ENCODE results near the gene SIX5.
"Not testable (repeated sequence)": the region's sequence is repeated elsewhere in the genome, so short reads cannot be mapped to it uniquely, and the experiment has no call there.

Gene SIX5

DNA sequence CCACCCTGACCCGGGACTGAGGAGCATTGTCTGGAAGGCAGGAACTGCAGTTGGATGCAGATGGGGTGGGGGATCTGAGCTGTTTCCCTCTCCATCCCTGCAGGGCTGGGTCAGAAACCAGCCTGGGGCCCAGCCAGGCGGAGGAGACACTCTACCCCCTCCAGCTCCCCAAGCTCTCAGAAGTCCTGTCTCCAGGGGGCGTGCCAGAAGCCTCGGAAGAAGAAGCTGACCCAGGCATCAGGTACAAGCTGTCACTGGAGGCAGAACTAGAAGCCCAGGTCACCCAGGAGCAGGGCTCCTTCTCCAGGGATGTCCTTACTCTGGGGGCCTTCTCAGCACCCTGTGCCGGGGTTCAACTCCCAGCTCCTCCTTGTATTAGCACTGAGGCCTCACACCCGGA lies 15.5 kb downstream of the SIX5 start:
- FAIRE-seq, result no peak

DNA sequence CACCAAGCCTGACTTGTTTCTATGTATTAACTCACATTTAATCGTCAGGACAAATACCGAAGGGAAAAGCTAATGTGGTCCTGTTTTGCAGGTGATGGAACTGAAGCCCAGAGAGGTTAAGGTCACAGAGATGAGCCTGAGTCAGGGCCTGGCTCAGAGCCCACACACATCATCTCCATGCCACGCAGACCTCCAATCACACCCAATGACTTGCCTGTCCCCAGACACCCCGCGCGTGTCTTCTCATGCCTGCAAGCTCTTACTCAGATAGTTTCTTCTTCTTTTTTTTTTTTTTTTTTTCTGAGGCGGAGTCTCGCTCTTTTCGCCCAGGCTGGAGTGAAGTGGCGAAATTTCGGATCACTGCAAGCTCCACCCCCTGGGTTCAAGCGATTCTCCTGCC lies 16.4 kb downstream of the SIX5 start:
- FAIRE-seq, result no peak

DNA sequence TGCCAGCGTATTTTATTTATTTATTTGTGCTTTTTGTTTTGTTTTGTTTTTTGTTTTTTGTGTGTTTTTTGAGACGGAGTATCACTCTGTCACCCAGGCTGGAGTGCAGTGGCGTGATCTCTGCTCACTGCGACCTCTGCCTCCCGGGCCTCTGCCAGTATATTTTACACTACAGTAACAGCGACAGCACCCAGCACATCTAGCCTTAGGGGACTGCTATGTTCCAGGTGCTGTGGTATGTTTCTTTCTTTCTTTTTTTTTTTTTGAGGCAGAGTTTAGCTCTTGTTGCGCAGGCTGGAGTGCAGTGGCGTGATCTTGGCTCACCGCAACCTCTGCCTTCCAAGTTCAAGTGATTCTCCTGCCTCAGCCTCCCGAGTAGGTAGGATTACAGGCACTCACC lies 17.6 kb downstream of the SIX5 start:
- FAIRE-seq, result not testable (repeated sequence)

DNA sequence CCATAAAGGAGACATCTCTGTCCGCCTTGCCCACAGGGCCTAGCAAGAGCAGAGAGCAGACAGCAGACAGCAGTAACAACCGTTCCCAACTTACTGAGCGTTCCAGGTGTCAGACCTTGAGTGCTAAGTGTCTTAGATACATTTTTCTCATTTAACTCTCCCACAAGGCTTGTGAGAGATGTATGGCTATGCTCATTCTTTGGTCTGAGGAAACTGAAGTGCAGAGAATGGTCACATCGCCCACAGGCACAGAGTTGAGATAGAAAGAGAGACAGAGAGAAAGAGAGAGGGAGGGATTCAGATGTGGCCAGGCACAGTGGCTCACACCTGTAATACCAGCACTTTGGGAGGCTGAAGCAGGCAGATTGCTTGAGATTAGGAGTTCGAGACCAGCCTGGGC lies 21.5 kb downstream of the SIX5 start:
- FAIRE-seq, result no peak

DNA sequence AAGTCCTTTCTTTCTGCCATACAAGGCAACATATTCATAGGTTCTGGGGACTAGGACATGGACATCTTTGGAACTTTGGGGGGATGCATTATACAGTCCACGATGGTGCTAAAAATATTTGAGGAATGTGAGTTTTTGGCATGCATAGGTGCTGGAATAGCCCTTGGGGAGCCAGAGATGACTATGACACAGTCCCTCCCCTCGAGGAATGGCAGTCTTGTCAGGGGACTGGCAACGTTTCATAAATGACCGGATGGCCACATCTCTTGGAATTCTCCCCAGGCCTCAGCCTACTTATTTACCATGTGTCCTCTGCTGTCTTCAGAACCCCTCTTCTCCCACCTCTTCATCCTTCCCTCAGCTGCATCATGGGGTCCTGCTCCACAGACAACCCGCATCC lies 22.2 kb downstream of the SIX5 start:
- FAIRE-seq, result no peak

DNA sequence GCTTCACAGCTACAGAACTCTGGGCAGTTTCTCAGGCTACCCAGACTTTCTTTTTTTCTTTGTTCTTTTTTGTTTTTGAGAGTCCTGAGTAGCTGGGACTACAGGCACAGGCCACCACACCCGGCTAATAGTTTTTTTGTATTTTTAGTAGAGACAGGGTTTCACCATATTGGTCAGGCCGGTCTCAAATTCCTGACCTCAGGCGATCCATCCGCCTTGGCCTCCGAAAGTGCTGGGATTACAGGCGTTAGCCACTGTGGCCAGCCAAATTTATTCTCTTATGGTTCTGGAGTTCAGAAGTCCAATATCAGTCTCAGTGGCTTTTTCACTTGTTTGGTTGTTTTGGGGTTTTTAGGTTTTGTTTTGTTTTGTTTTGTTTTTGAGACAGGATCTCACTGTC lies 23.4 kb downstream of the SIX5 start:
- FAIRE-seq, result no peak

DNA sequence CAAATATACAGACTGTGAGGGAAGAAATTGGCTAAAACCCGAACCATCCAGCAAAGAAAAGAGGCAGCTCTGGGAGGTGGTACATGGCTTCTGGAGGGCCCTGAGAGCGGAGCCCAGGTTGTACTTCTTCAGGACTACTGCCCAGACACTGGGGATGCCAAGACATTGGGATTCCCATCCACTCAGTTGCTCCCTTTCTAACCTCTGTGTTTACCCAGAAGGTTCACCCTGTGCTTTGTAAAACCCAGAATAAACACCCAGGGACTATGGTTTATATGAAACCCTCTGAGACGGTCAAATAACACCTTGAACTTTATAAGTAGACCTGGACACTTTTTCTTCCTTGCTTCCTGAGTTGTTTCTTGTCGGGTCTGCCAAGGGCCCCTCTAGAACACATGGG lies 26.1 kb downstream of the SIX5 start:
- FAIRE-seq, result no peak

DNA sequence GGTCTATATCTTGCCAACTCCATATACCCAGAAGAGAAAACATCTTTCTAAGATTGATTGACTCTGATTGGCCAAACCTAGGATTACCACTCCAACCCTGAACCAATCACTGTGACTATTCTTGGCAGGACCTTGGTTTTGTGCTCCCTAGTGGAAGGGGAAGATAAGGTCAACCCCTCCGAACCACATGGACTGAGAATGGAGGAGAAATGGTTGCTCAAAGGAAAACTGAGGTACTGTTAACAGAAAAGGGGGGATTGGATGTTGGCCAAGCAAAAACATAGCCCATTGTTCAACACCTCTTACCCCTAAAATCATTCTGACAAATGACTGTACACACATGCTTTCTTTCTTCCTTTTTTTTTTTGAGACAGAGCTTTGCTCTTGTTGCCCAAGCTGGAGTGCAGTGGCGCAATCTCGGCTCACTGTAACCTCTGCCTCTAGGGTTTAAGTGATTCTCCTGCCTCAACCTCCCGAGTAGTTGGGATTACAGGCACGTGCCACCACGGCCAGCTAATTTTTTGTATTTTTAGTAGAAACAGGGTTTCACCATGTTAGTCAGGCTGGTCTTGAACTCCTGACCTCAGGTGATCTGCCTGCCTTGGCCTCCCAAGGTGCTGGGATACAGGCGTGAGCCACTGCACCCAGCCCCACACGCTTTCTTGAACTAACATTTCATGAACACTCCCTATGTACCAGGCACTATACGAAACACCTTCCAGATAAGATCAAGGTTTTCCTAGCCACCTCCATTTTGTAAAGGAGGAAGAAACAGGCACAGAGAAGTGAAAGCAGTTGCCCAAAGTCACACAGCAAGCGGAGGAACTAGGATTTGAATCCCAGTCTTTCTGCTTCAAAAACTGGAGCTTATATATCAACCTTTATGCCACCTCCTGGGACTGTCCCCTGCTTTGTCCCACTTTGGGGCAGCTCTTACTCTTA lies 29.3 kb downstream of the SIX5 start:
- no peak for FAIRE-seq

DNA sequence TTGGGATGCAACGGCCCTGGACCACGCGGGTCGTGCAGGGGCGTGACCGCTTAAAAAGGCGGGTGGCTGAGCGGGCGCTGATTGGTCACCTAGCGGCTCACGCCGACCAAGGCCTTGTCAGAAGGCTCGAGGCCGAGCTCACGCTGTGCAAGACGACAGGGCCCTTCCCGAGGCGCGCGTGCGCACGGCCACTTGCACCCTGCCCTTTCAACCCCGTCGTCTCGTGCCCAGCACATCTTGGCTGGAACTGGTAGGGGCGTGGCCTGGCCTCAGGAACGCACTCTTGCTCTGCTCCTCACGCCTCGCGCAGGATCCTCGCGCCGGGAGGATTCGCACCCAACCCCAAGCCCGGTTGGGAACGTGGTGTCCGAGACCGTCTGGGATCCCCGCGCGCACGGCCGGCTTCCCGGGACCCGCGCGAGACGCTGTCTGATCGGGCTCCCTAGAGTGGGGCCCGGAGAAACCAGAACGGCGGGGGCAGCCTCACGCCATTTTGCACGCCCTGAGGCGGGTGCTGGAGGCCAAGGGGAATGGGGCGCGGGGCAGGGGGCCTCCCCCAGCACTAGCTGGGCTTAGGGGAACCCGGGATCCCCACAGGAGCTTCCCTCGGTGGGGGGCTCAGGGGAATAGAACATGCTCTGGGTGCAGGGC lies 35.8 kb downstream of the SIX5 start, which contains the start of gene MEIOSIN:
MEIOSIN (plus strand) TSS at position 280 of the 651 bp plus-strand sequence. CDS start 1,938 bp downstream, outside the sequence.
- no peak for FAIRE-seq

DNA sequence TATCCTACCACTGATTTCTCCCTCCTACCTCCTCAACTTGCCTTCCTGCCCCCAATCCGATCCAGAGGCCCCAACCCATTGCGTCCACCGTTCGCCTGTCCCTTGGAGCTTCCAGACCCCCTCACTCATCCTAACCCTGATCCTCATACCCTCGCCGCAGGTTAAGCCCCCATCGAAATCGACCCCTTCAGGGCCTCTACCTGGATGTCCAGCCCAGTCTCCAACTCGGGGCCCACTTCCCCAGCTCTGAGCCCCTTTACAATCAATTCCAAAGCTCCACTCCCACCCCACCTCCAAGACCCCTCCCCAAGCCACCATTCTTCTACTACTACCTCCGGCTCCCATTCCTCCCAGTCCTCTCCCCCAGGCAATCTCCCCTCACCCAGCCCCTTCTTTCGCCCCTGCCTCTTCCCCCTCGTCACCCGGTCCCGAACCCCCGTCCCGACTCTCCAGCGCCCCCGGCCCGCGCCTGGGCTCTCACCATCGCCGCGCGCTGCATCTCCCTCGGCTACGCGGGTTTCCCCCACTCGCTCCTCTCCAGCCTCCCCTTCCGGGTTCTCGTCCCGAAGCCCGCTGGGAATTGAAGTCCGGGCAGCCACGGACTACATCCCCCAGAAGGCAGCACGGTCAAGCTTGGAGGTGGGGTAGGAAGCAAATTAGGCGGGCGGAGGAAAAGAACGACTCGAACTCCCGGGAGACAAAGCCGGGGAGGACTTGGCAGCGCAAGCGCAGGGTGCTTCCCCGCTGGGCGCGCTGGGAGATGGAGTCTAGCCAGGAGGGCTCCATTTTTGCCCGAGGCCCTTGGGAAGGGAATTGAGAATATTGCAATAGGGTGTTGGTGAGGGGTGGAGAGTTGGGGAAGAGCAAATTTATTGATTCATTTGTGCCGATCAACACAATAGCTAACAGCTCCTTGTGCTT lies 38.4 kb downstream of the SIX5 start, which contains the start of gene FBXO46:
FBXO46 (minus strand) TSS at position 529 of the 921 bp plus-strand sequence. CDS start 17,401 bp downstream, outside the sequence.
- peak; percentile 98 for FAIRE-seq

DNA sequence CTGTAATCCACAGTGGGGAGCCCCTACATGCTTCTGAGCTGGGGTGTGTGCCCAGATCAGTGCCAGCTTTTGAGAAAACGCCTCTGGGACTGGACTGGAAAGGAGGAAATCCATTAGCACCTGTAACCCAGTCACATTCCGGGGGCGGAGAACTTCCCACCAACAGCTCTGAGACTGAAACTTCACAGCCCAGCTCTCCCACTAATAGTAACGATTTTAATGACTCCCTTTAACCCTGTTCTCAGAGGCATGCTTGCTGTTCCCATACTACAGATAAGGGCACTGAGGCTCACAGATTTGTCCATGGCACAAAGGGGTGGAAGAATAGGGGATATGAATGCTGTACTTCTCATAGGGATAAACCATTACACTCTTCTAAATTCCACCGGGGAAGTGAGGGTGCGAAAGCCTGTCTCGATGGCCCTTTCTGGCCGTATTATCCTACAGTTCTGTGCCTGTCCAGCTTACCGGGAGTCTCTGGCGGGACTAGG lies 39.2 kb downstream of the SIX5 start:
- no peak for FAIRE-seq

DNA sequence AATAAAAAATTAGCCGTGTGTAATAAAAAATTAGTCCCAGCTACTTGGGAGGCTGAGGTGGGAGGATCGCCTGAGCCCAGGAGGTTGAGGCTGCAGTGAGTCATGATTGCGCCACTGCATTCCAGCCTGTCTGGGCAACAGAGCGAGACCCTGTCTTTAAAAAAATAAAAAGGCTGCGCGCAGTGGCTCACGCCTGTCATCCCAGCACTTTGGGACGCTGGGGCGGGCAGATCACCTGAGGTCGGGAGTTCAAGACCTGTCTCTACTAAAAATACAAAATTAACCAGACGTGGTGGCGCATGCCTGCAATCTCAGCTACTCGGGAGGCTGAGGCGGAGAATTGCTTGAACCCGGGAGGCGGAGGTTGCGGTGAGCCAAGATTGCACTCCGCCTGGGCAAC lies 40.4 kb downstream of the SIX5 start:
- FAIRE-seq, result not testable (repeated sequence)

DNA sequence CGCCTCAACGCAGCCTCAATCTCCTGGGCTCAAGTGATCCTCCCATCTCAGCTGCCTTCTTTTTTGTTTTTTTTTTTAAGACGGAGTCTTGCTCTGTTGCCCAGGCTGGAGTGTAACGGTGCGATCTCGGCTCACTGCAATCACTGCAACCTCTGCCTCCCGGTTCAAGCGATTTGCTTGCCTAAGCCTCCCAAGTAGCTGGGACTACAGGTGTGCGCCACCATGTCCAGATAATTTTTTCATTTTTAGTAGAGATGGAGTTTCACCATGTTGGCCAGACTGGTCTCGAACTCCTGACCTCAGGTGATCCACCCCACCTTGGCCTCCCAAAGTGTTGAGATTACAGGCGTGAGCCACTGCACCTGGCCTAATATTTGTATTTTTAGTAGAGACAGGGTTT lies 49.0 kb downstream of the SIX5 start:
- FAIRE-seq, result not testable (repeated sequence)

DNA sequence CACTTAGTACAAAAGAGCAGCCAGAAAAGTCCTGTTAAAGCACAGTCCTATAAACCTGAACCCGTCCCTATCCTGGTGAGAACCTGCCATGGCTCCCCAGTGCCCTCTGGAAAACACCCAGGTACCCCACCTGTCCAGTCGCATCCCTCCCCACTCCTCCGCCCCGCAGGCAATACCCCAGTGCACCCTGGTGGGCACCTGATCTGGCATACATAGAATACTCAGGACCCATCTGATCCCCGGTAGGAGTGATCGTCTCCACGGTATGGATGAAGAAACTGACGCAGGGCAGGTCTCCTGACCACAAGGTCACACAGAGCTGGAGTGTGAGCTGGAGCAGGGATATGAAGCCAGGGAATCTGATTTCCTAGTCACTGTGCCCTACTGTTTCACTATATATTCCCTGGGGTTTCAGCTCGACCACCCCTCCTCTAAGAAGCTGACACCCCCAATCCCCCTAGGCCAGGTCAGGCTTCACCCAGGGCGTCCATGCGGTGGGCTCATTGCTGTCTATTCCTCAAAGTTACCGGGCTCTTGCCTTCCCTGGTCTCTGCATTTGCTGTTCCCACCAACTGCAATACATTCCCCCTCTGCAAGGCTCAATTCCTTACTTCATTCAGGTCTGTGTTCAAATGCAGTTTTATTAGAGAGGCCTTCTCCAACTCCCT lies 50.9 kb downstream of the SIX5 start:
- FAIRE-seq, result no peak

DNA sequence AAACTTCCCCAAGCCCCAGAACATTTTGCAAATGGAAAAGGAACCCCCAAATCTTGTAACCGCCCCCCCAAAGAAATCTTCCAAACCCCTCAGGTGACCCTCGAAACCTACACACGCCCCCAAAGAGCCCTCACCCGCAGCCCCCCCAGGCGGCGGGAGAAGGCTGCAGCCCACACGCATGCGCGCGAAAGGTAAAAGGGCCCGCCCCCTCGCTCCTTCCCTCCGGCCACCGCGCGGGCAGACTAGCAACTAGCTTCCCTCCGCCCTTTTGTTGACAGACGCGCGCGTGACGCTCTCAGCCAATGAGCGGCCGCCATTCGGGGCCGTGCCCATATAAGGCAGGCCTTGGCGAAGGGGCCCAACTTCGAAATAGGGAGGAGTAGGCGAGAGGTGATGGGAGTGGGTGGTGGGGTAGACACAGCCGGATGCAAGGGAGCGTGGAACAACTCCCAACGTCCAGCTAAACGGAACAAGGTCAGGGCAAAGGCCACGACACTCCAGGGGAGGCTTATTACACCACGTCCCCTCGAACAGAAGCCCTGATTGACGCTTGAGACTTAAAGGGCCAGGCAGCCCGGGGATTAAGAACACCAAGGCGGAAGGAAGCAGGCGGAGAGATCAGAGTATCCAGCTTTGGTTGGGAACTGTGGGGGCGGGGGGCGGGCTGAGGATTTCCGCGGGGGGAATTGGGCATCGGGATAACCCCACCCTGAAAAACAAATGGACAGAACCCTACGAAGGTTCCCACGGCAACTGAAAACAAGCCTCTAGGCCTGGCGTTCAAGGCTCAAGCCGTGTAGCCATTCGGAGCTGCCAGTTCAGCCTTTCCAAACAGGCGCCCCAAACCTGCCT lies 51.7 kb downstream of the SIX5 start:
- peak; percentile 98 for FAIRE-seq

DNA sequence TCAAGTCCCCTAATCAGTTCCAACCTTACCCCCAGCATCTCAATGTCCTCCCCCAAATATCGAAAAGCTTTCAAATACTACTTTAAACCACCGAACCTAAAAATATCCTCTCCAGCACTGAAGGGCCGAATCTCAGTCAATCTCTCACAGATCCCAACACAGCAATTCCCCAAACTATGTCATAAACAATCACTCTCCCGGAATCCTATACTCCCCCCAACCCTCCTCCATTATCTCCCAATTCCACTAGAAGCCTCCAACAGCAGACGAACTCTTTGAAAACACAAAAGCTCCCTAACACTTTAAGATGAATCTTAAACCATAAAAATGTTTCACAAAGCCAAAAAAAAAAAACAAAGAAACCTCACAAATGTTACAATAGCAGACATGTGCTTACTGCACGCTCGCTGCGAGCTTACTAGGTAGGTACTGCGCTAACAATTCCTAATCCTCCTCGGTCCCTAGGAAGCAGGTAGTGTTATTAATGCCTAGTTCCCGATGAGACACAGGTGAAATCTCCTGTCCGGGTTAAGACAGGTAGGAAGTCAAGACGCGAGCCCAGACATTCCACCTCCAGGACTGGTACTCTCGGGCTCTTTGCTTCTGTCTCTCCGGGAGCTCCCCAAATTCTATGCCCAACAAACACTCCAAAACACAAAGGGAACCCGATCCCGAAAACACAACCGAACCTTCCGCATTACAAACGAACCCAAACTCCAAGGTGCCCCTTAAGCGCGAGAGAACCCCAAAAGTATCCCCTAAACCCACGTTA lies 52.5 kb downstream of the SIX5 start:
- FAIRE-seq, result no peak

DNA sequence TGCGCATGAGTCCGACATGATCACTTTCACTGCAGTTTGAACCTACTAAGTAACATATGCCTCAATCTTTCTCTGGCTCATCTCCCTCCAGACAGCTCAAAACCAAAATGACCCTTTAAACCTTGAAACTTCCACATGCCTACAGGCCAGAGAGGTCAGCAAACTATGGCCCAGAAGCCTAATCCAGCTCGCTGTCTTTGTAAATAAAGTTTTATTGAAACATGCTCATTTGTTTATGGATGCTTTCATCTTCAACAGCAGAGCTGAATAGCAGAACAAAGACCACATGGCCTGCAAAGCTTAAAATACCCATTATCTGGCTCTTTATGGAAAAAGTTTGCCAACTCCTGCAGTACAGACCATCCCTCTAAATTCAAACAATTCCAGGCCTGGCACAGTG lies 53.9 kb downstream of the SIX5 start:
- FAIRE-seq, result no peak

All from A204.1 (cell line).